ENCODE results near the gene TEX44.

The TEX44 gene

DNA sequence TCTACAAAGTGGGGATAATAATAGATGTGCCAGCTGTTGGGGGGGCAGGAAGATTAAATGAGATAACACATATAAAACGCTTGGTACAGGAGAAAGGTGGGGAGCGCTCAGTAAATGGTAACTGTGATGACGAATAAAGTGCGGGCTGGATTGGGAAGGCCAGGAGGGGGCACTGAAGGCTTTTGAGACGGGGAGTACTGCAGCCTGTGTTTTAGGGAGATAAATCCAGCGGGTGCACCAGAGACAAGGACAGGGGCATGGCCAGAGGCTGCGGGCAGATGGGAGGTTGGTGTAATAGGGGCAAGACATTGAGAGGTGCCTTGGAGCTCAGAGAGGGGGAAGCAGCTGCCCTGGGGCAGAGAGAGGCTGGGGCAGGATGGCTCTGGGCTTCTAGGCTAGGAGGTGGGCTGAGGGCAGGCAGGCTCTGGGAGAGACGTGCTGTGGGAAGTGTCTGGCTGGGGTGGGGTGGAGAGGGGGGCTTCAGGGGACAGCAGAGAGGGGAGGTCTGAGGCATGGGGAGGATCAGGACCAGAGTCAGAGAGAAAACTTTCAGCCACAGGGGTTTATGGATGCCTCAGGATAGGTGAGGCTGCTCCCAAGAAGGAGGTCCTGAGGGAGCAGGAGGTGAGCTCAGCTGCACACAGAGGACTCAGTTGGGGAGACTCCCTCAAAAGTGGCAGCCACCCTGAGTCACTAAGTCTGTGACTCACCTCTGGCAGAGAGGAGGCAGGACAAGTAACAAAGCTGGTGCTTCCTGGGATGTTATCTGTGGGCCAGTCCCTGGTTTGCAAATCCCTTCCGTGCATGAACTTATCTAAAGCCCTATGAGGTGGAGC lies 18.8 kb downstream of the TEX44 start:
- no peaks in the 10 kb centered on the region for H3K27me3 ChIP-seq (ENCODE audit: insufficient read depth, low read length, poor library complexity, severe bottlenecking)
- no peak overlapping the region for H2AFZ ChIP-seq (ENCODE audit: low read length)
- TF ChIP-seq, protein P1, sequence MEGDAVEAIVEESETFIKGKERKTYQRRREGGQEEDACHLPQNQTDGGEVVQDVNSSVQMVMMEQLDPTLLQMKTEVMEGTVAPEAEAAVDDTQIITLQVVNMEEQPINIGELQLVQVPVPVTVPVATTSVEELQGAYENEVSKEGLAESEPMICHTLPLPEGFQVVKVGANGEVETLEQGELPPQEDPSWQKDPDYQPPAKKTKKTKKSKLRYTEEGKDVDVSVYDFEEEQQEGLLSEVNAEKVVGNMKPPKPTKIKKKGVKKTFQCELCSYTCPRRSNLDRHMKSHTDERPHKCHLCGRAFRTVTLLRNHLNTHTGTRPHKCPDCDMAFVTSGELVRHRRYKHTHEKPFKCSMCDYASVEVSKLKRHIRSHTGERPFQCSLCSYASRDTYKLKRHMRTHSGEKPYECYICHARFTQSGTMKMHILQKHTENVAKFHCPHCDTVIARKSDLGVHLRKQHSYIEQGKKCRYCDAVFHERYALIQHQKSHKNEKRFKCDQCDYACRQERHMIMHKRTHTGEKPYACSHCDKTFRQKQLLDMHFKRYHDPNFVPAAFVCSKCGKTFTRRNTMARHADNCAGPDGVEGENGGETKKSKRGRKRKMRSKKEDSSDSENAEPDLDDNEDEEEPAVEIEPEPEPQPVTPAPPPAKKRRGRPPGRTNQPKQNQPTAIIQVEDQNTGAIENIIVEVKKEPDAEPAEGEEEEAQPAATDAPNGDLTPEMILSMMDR (conservative IDR thresholded peaks at IDR 0.05; ENCODE audit: low read length), result peak; percentile 69
- TF ChIP-seq EZH2phosphoT487 (IDR thresholded peaks at IDR 0.05; ENCODE audit: borderline replicate concordance), result no peak
- H4K20me1 ChIP-seq (ENCODE audit: insufficient read depth, low read length, poor library complexity, severe bottlenecking), result no peaks in the 10 kb centered on the region
- no peaks in the 10 kb centered on the region for H3K36me3 ChIP-seq (ENCODE audit: insufficient read depth, low read length)
- peak overlapping the region; percentile 99 for H3K9ac ChIP-seq (ENCODE audit: low read depth, low read length, poor library complexity, severe bottlenecking)
- no peaks in the 10 kb centered on the region for H3K9me3 ChIP-seq (ENCODE audit: insufficient read depth, low read depth, low read length)
- no peaks in the 10 kb centered on the region for H3K9me2 ChIP-seq (replicated peaks; ENCODE audit: low read depth, low read length)
- peaks cover 31% of the 10 kb centered on the region for H3K4me1 ChIP-seq (ENCODE audit: insufficient read depth, low read length, poor library complexity, severe bottlenecking)
- peak overlapping the region; percentile 91 for H3K4me2 ChIP-seq (ENCODE audit: low read depth, low read length, poor library complexity, severe bottlenecking)
- no peak overlapping the region for H3K4me3 ChIP-seq (ENCODE audit: low read length, poor library complexity, severe bottlenecking)
- H3F3A ChIP-seq (ENCODE audit: low read depth), result peaks cover 3% of the 10 kb centered on the region; the same call in 1 of the 2 replicates
- H3K79me2 ChIP-seq (ENCODE audit: insufficient read depth, low read length), result peaks cover 26% of the 10 kb centered on the region

DNA sequence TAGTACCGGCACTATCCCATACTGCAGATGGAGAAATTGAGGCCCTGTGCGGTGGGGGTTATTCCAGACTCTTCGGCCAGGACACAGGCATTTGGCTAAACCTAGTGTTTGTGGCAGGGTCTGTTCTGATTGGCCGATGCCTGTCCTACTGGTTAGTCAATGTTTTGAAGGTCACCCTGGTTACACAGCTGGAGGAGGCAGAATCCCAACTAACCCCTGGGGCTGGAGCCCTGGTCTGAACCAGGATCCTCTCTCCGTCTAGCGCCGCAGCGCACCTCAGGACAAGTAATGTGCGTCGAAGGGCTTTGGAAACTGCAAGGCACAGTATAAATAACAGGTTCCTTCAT lies 19.4 kb downstream of the TEX44 start:
- Histone ChIP-seq H3K4me1 (ENCODE audit: insufficient read depth, low read length, poor library complexity, severe bottlenecking) (peaks cover 37% of the 10 kb centered on the region), H3K4me2 (ENCODE audit: low read depth, low read length, poor library complexity, severe bottlenecking) (peak overlapping the region; percentile 91)

DNA sequence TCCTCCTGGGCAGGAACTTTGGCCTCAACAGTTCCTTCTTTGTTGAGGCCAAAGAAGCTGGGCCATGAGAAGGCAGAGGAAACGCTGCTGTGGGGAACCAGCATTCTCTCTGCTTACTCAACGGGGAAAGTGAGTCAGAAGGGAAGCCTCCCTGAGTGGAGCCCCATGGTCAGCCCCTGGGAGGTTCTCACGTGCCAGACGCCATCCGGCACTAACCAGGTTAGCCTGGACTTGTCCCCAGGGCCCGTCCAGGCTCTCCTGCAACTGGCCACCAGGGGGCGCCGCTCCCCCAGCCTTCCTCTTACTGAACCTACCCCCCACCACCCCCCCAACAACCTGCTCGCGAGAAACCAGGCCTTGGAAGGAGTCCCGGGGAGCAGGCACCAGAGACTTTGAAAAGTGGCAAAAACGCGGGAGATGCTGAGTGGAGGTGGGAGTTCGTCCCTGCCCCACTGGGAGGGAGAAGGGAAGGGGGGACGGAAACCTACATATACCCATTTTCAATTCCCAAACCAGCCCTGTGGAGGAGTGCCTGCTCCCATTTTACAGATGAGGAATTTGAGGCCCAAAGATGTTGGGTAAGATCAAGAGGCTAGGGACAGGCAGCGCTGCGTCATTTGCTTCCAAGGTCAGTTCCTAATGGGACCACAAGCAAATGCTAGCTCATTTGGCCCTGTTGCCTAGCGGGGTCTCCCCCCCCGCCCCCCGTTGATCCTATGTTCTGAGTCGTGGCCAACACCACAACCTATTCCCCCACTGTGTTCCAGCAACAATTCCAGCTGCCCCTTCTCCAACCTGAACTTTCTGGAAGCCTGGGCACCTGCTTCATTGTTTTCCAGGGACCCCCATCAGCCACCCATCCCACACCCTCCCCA lies 20.0 kb downstream of the TEX44 start:
- H3F3A ChIP-seq (ENCODE audit: low read depth), result peaks cover 3% of the 10 kb centered on the region; the same call in 1 of the 2 replicates
- peaks cover 43% of the 10 kb centered on the region for H3K4me1 ChIP-seq (ENCODE audit: insufficient read depth, low read length, poor library complexity, severe bottlenecking)
- no peaks in the 10 kb centered on the region for H4K20me1 ChIP-seq (ENCODE audit: insufficient read depth, low read length, poor library complexity, severe bottlenecking)
- no peaks in the 10 kb centered on the region for H3K36me3 ChIP-seq (ENCODE audit: insufficient read depth, low read length)
- H3K79me2 ChIP-seq (ENCODE audit: insufficient read depth, low read length), result peaks cover 38% of the 10 kb centered on the region
- peak overlapping the region; percentile 91 for H3K4me3 ChIP-seq (ENCODE audit: low read length, poor library complexity, severe bottlenecking)
- TF ChIP-seq, protein P1 (conservative IDR thresholded peaks at IDR 0.05; ENCODE audit: low read length), result peak; percentile 95
- TF ChIP-seq EZH2phosphoT487 (IDR thresholded peaks at IDR 0.05; ENCODE audit: borderline replicate concordance), result no peak
- no peaks in the 10 kb centered on the region for H3K27me3 ChIP-seq (ENCODE audit: insufficient read depth, low read length, poor library complexity, severe bottlenecking)
- H3K9me3 ChIP-seq (ENCODE audit: insufficient read depth, low read depth, low read length), result no peaks in the 10 kb centered on the region
- H3K9ac ChIP-seq (ENCODE audit: low read depth, low read length, poor library complexity, severe bottlenecking), result peak overlapping the region; percentile 99
- no peak overlapping the region for H2AFZ ChIP-seq (ENCODE audit: low read length)
- peak overlapping the region; percentile 91 for H3K4me2 ChIP-seq (ENCODE audit: low read depth, low read length, poor library complexity, severe bottlenecking)
- no peaks in the 10 kb centered on the region for H3K9me2 ChIP-seq (replicated peaks; ENCODE audit: low read depth, low read length)

More for the DNA sequence above, 19.4 kb downstream of the TEX44 start:
- H3K9me2 ChIP-seq (replicated peaks; ENCODE audit: low read depth, low read length), result no peaks in the 10 kb centered on the region
- no peak overlapping the region for H2AFZ ChIP-seq (ENCODE audit: low read length)
- H3K79me2 ChIP-seq (ENCODE audit: insufficient read depth, low read length), result peaks cover 32% of the 10 kb centered on the region
- peak overlapping the region; percentile 91 for H3K4me3 ChIP-seq (ENCODE audit: low read length, poor library complexity, severe bottlenecking)
- H4K20me1 ChIP-seq (ENCODE audit: insufficient read depth, low read length, poor library complexity, severe bottlenecking), result no peaks in the 10 kb centered on the region
- TF ChIP-seq, protein P1 (conservative IDR thresholded peaks at IDR 0.05; ENCODE audit: low read length), result no peak
- TF ChIP-seq EZH2phosphoT487 (IDR thresholded peaks at IDR 0.05; ENCODE audit: borderline replicate concordance), result no peak
- no peaks in the 10 kb centered on the region for H3K36me3 ChIP-seq (ENCODE audit: insufficient read depth, low read length)
- no peaks in the 10 kb centered on the region for H3K9me3 ChIP-seq (ENCODE audit: insufficient read depth, low read depth, low read length)
- H3F3A ChIP-seq (ENCODE audit: low read depth), result peaks cover 3% of the 10 kb centered on the region; the same call in 1 of the 2 replicates
- H3K9ac ChIP-seq (ENCODE audit: low read depth, low read length, poor library complexity, severe bottlenecking), result peak overlapping the region; percentile 99
- H3K27me3 ChIP-seq (ENCODE audit: insufficient read depth, low read length, poor library complexity, severe bottlenecking), result no peaks in the 10 kb centered on the region

Measured in Loucy (cell line).